ENCODE data around the gene IGF1R.

- TF ChIP-seq CTCF (IDR thresholded peaks at IDR 0.05; ENCODE audit: poor library complexity) = no peak
- no peak for TF ChIP-seq EZH2 (IDR thresholded peaks at IDR 0.05; ENCODE audit: borderline replicate concordance)
Observed at GRCh38 chr15:98677345-98678059, 29.2 kb downstream of the IGF1R start.
